IgD-negative memory B cell (primary cell): ENCODE data around the gene BSN. TPM values are rescaled to one million over a fixed set of nuclear protein-coding genes. Genes with fewer than 3 reads are reported as not detected.

Source experiments
- H3K27ac Mint-ChIP-seq, 3 donors: one replicate each; pipeline ENCODE4 v1.8.0; 2020 to 2022; ENCODE audit warnings: mild to moderate bottlenecking in 3 of 3, mixed read lengths in 3 of 3, moderate library complexity in 1 of 3
- H3K27me3 Mint-ChIP-seq: one replicate; pipeline ENCODE4 v1.8.0; 2021; ENCODE audit warnings: mixed read lengths
- H3K36me3 Mint-ChIP-seq: one replicate; pipeline ENCODE4 v1.8.0; 2020; ENCODE audit warnings: mild to moderate bottlenecking, mixed read lengths
- H3K4me1 Mint-ChIP-seq, 3 donors: one replicate each; pipeline ENCODE4 v1.8.0; 2020 to 2022; ENCODE audit warnings: mixed read lengths in 3 of 3, mild to moderate bottlenecking in 1 of 3
- H3K4me3 Mint-ChIP-seq, 4 donors: one replicate each; pipeline ENCODE4 v1.8.0; 2020 to 2022; ENCODE audit warnings: mild to moderate bottlenecking in 4 of 4, mixed read lengths in 4 of 4, moderate library complexity in 3 of 4
- H3K9me3 Mint-ChIP-seq, 3 donors: one replicate each; pipeline ENCODE4 v1.8.0; 2020 to 2021; ENCODE audit warnings: mixed read lengths in 3 of 3, mild to moderate bottlenecking in 1 of 3
- polyA plus RNA-seq: library from polyadenylated mRNA; unstranded; fragments of 300-500 nt; fragmentation: Illumina TruSeq; gene quantifications from one replicate; pipeline ENCODE4 v1.2.3, GENCODE V29; 2021

The BSN gene
- polyA plus RNA-seq, 1 donor from 2014 or later, result 0.05 TPM

- Mint-ChIP-seq H3K4me1 (peaks cover 0 to 3% (median 0%) of the 10 kb centered on the region in 3 donors), H3K9me3 (no peaks in the 10 kb centered on the region), H3K27me3 (no peaks in the 10 kb centered on the region), H3K4me3 (no peak overlapping the region), H3K36me3 (no peaks in the 10 kb centered on the region), H3K27ac (no peak overlapping the region)
Measured at GRCh38 chr3:49531218-49531617, 23.1 kb upstream of the BSN start.

DNA sequence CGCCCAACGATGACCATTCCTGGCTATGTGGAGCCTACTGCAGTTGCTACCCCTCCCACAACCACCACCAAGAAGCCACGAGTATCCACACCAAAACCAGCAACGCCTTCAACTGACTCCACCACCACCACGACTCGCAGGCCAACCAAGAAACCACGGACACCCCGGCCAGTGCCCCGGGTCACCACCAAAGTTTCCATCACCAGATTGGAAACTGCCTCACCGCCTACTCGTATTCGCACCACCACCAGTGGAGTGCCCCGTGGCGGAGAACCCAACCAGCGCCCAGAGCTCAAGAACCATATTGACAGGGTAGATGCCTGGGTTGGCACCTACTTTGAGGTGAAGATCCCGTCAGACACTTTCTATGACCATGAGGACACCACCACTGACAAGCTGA is 22.6 kb upstream of the BSN start:
- H3K9me3 Mint-ChIP-seq, result no peaks in the 10 kb centered on the region
- H3K4me1 Mint-ChIP-seq, result peaks cover 0 to 2% (median 0%) of the 10 kb centered on the region in 3 donors
- no peak overlapping the region for H3K4me3 Mint-ChIP-seq
- peak overlapping the region in 1 of 3 donors; percentile 47 for H3K27ac Mint-ChIP-seq
- H3K36me3 Mint-ChIP-seq, result no peaks in the 10 kb centered on the region
- no peaks in the 10 kb centered on the region for H3K27me3 Mint-ChIP-seq

DNA sequence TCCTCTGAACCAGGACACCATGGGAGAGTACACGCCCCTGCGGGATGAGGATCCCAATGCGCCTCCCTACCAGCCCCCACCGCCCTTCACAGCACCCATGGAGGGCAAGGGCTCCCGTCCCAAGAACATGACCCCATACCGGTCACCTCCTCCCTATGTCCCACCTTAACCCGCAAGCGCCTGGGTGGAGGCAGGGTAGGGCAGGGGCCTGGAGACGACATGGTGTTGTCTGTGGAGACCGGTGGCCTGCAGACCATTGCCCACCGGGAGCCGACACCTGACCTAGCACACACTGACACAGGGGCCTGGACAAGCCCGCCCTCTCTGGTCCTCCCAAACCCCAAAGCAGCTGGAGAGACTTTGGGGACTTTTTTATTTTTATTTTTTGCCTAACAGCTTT is 21.2 kb upstream of the BSN start:
- H3K27me3 Mint-ChIP-seq, result no peaks in the 10 kb centered on the region
- H3K27ac Mint-ChIP-seq, result no peak overlapping the region
- H3K4me1 Mint-ChIP-seq, result no peaks in the 10 kb centered on the region
- H3K36me3 Mint-ChIP-seq, result no peaks in the 10 kb centered on the region
- H3K4me3 Mint-ChIP-seq, result no peak overlapping the region
- H3K9me3 Mint-ChIP-seq, result no peaks in the 10 kb centered on the region

GRCh38 chr3:49533786-49534519 is 20.3 kb upstream of the BSN start:
- Mint-ChIP-seq H3K4me3 (no peak overlapping the region), H3K4me1 (no peaks in the 10 kb centered on the region), H3K9me3 (no peaks in the 10 kb centered on the region), H3K27me3 (no peaks in the 10 kb centered on the region), H3K27ac (no peak overlapping the region), H3K36me3 (no peaks in the 10 kb centered on the region)

GRCh38 chr3:49534581-49535441 is 19.5 kb upstream of the BSN start:
- no peaks in the 10 kb centered on the region for H3K36me3 Mint-ChIP-seq
- no peak overlapping the region for H3K4me3 Mint-ChIP-seq
- H3K4me1 Mint-ChIP-seq, result peaks cover 0 to 6% (median 0%) of the 10 kb centered on the region in 3 donors
- H3K9me3 Mint-ChIP-seq, result no peaks in the 10 kb centered on the region
- H3K27me3 Mint-ChIP-seq, result no peaks in the 10 kb centered on the region
- no peak overlapping the region for H3K27ac Mint-ChIP-seq

- Mint-ChIP-seq H3K27ac (no peak overlapping the region), H3K36me3 (no peaks in the 10 kb centered on the region), H3K27me3 (no peaks in the 10 kb centered on the region), H3K4me3 (no peak overlapping the region), H3K4me1 (peaks cover 2 to 6% (median 3%) of the 10 kb centered on the region in 3 donors), H3K9me3 (no peaks in the 10 kb centered on the region)
Measured at GRCh38 chr3:49535971-49536874, 18.1 kb upstream of the BSN start.

GRCh38 chr3:49536875-49537533 is 17.3 kb upstream of the BSN start:
- no peak overlapping the region for H3K27ac Mint-ChIP-seq

DNA sequence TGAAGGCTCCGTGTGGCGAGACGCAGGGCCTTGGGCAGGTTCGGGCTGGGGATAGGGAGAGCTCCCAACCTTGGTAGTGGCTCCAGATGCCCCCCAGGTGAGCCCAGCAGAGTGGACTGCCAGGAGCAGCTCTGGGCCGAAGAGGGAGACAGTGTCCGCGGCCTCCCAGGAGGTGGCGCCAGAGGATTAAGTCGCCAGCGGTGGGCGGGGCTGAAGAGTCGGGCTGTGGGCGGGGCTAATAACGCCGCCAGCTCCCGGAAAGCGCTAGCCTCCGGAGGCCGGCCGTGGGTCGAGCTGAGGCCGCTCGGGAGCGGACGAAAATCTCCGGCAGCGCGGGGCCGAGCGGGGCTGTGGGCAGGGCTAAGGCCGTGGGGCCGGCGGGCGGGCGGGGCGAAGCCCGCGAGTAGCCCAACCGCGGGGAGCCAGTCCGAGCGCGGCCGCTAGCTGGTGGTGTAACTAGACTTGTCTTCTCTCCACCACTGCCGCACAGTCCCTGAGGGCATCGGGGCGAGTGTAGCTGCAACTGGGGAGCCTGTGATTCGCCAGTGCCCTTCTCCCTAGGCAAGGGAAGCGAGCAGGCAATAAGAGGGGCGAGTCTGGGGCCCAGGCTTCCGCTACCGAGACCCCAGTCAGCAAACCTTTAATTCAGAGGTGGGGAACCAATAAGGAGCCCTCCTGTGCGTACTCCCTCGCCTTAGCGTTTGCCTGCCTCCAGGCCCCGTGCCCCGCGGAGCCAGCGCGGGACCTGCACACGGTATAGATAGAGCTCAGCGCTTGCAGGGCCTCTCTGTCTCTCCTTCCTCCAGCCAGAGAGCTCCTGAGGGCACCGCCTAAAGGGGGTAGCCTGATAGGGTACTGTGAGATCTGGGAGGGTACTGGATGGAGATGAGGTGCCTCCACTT is 14.4 kb upstream of the BSN start:
- H3K9me3 Mint-ChIP-seq, result no peaks in the 10 kb centered on the region
- H3K36me3 Mint-ChIP-seq, result no peaks in the 10 kb centered on the region
- peak overlapping the region in 1 of 3 donors; percentile 25 for H3K27ac Mint-ChIP-seq
- peaks cover 2 to 6% (median 3%) of the 10 kb centered on the region in 3 donors for H3K4me1 Mint-ChIP-seq
- H3K4me3 Mint-ChIP-seq, result peak overlapping the region; percentile 78 to 91 (median 90)
- H3K27me3 Mint-ChIP-seq, result peaks cover 2% of the 10 kb centered on the region

More at GRCh38 chr3:49536875-49537533, 17.3 kb upstream of the BSN start:
- H3K27me3 Mint-ChIP-seq, result no peaks in the 10 kb centered on the region
- peaks cover 2 to 6% (median 3%) of the 10 kb centered on the region in 3 donors for H3K4me1 Mint-ChIP-seq
- H3K36me3 Mint-ChIP-seq, result no peaks in the 10 kb centered on the region
- no peak overlapping the region for H3K4me3 Mint-ChIP-seq
- H3K9me3 Mint-ChIP-seq, result no peaks in the 10 kb centered on the region

DNA sequence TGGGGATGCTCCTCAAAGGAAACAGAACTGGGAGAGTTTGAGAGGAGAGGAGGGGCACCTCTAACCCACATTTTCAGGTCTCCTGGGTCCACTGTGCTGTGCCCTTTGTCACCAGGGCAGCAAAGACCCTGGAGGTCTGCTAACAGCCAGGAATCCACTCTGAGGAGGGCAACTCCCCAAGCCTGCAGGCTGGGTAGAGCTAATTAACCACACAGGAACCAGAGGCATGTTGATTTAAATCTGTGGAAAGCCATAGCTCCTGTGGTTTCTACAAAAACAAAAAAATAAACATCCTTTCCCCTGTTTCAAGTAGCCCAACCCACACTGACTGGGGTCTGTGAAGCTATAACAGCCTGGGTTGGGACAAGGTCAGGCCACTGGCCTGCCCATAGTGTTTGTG is 2.2 kb upstream of the BSN start:
- Mint-ChIP-seq H3K36me3 (peaks cover 1% of the 10 kb centered on the region), H3K27me3 (peaks cover 22% of the 10 kb centered on the region), H3K9me3 (peaks cover 0 to 2% (median 0%) of the 10 kb centered on the region in 3 donors), H3K27ac (peak overlapping the region in 1 of 3 donors; percentile 83), H3K4me1 (peaks cover 0 to 7% (median 2%) of the 10 kb centered on the region in 3 donors), H3K4me3 (peak overlapping the region in 1 of 4 donors; percentile 74)

DNA sequence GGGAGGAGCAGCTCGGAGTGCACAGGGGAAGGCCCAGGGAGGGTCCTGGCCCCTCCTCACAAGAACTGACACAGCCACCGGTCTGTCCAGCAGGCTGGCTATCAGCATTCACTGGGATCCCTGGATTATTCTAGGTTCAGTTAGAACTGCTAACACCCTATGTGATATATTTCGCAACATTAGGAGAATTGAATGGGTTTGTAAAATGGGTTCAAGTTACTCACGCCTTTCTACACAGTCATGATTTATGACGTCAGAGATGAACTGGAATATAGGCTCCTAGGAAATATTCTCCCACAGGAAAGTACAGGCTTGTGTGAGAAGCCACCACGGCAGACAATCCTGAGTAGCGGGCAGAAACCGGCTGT is 969 bp upstream of the BSN start:
- peaks cover 24% of the 10 kb centered on the region for H3K27me3 Mint-ChIP-seq
- H3K9me3 Mint-ChIP-seq, result peaks cover 0 to 2% (median 0%) of the 10 kb centered on the region in 3 donors
- H3K4me1 Mint-ChIP-seq, result peaks cover 0 to 7% (median 2%) of the 10 kb centered on the region in 3 donors
- peak overlapping the region; percentile 35 to 94 (median 81) for H3K4me3 Mint-ChIP-seq
- H3K27ac Mint-ChIP-seq, result peak overlapping the region in 2 of 3 donors; percentile 28 to 33
- peaks cover 1% of the 10 kb centered on the region for H3K36me3 Mint-ChIP-seq

DNA sequence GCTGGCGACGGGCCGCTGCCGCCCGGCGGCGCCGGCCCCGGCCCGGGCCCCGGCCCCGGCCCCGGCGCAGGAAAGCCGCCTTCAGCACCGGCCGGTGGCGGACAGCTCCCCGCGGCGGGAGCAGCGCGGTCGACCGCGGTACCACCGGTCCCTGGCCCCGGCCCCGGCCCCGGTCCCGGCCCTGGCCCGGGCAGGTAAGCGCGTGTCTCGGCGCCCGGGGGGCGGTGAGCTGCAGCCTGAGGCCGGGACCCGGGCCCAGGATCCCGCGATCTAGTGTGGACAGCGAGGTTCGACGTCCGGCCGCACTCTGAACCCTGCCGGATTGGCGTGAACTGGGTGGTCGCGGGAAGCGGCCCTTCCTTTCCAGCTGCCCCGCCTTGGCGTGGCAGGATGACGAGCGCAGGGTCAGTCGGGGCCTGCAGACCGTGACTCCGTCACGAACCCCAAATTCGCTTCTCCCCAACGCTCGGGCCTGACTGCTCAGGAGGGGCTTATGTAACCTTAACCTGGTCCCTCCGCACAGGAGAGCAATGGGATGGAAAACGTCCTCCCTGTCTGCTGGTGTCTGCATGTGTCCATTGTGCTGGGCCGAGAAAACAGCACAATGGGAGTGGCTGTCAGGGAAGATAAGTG is 472 bp downstream of the BSN start:
- Mint-ChIP-seq H3K4me1 (peaks cover 0 to 5% (median 2%) of the 10 kb centered on the region in 3 donors), H3K9me3 (peaks cover 1 to 4% (median 2%) of the 10 kb centered on the region in 3 donors), H3K36me3 (no peaks in the 10 kb centered on the region), H3K27ac (peak overlapping the region in 1 of 3 donors; percentile 54), H3K27me3 (peaks cover 34% of the 10 kb centered on the region), H3K4me3 (peak overlapping the region; percentile 36 to 76 (median 66))

DNA sequence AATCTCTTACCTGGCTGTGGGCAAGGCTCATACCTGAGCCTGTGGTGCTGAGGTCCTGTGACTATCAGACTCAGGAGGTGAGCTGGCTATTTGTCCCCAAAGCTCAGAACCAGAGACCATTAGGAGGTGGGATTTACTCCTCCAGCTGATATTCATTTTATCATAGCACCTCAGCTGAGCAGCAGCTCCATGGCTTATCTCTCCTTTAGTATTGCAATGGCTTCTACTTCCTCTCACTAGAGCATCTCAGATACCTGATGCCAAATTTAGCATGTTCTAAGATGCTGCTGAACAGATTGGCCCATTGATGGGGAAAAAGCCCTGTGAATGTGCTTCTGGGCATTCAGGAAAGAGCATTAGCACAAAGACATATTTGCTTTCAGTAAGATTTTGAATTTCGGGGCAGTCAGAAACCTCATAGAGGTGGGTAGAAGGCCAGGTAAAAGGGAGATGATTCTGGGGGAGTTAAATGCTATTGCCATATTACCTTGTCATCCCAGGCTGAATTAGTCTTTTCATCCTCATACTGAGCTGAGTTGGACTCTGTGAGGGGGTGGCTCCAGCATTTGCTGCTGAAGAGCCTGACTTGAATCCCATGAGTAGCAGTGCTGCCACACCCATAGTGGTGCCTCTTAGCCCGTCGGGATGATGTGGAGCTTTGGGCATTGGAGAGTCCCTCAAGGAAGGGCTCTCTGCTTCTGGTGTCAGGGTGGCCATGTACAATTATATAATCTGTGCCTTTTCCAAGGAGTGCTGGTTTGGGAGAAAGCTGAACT is 2.4 kb downstream of the BSN start:
- Mint-ChIP-seq H3K9me3 (peaks cover 1 to 4% (median 2%) of the 10 kb centered on the region in 3 donors), H3K27me3 (peaks cover 37% of the 10 kb centered on the region), H3K4me3 (peak overlapping the region in 1 of 4 donors; percentile 19), H3K27ac (peak overlapping the region in 1 of 3 donors; percentile 86), H3K36me3 (no peaks in the 10 kb centered on the region), H3K4me1 (peaks cover 0 to 5% (median 2%) of the 10 kb centered on the region in 3 donors)
